DMS114 treated with DMSO at 0.1 percent for 48 hours (cell line): ENCODE results near the gene MAT2A.
"Not testable (repeated sequence)": the region's sequence is repeated elsewhere in the genome, so short reads cannot be mapped to it uniquely, and the experiment has no call there.

Experiments
- DNase-seq: peaks from one replicate; lab custom pipeline; 2025; ENCODE audit not compliant: unreplicated experiment; lab: John Stamatoyannopoulos, UW

Gene MAT2A

GRCh38 chr2:85523903-85524335, 15.0 kb upstream of the MAT2A start:
- no peak for DNase-seq

GRCh38 chr2:85524336-85524908, 14.5 kb upstream of the MAT2A start:
- no peak for DNase-seq

GRCh38 chr2:85525029-85525428, 13.9 kb upstream of the MAT2A start:
- no peak for DNase-seq

GRCh38 chr2:85525567-85525966, 13.4 kb upstream of the MAT2A start:
- no peak for DNase-seq

GRCh38 chr2:85527787-85528186, 11.2 kb upstream of the MAT2A start:
- no peak for DNase-seq

GRCh38 chr2:85528355-85528754, 10.6 kb upstream of the MAT2A start:
- no peak for DNase-seq

GRCh38 chr2:85529809-85530208, 9.2 kb upstream of the MAT2A start:
- DNase-seq, result no peak

- DNase-seq, result no peak
These were observed 7.4 kb upstream of the MAT2A start for GRCh38 chr2:85531589-85531988.

GRCh38 chr2:85534099-85534498, 4.9 kb upstream of the MAT2A start:
- no peak for DNase-seq

- DNase-seq, result no peak
These were observed 4.1 kb upstream of the MAT2A start for GRCh38 chr2:85534881-85535280.

GRCh38 chr2:85536479-85536878, 2.5 kb upstream of the MAT2A start:
- no peak for DNase-seq

- DNase-seq, result peak; percentile 53
These were observed 1.1 kb upstream of the MAT2A start for GRCh38 chr2:85537600-85538506.

- peak; percentile 48 for DNase-seq
These were observed 579 bp downstream of the MAT2A start for GRCh38 chr2:85539361-85540132.

- no peak for DNase-seq
These were observed 1.2 kb downstream of the MAT2A start for GRCh38 chr2:85540133-85540648.

- no peak for DNase-seq
These were observed 2.3 kb downstream of the MAT2A start for GRCh38 chr2:85541262-85541661.

- DNase-seq, result no peak
These were observed 2.9 kb downstream of the MAT2A start for GRCh38 chr2:85541753-85542457.

GRCh38 chr2:85542777-85543176, 3.8 kb downstream of the MAT2A start:
- DNase-seq, result no peak

GRCh38 chr2:85544254-85544691, 5.3 kb downstream of the MAT2A start:
- DNase-seq, result not testable (repeated sequence)

- not testable (repeated sequence) for DNase-seq
These were observed 6.2 kb downstream of the MAT2A start for GRCh38 chr2:85544915-85545779.

- no peak for DNase-seq
These were observed 6.8 kb downstream of the MAT2A start for GRCh38 chr2:85545780-85546240.
